ENCODE results near the gene ATP1A3. TPM values are rescaled to one million over a fixed set of nuclear protein-coding genes. Genes with fewer than 3 reads are reported as not detected.
A peak's percentile ranks its signal among the peaks of the same experiment; 100 is the strongest.

ATP1A3 gene
- total and polyA plus RNA-seq, 4 experiments from 2014 or later, result 0.89 to 3.5 (median 1.8) TPM

DNA sequence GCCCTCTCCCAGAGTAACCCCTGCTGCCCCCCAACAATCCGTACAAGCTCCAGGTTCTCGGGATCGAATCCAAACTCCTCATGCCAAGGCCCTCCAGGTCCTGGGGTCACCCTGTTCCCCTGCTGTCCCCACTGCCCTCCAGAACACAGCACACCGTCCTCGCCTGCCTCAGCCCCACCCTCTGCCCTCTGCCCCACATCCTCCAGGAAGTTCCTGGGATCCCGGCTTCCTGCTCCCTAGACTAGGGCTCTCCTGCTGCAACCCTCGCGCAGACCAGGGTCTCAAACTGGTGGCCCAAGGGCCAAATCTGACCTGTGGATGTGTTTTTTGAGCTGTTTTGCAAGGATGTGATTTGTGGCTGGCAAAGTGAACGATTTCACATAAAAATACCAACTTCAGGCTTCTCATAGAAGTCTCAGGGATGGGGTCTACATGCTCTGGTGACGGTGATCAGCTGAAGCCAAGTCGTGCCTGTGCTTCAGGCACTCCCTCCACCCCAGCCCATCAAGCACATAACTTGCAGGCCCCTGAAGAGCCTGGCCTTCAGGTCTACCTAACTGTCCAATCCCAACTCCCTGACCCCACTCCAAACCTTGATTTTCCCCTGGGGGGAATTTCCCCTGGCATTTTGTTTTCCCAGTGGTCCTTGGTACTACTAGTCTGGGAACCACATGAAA is 36.7 kb downstream of the ATP1A3 start:
- H3K9me3 ChIP-seq (ENCODE audit: control insufficient read depth in 1 of 2, low read length in 2 of 2), result no peaks in the 10 kb centered on the region
- H3K4me3 Mint-ChIP-seq, result peak overlapping the region in 7 of 8 donors; percentile 41 to 97 (median 92)
- no peaks in the 10 kb centered on the region for H3K27me3 Mint-ChIP-seq
- peaks cover 0 to 19% of the 10 kb centered on the region in 2 donors for H3K36me3 Mint-ChIP-seq
- ChIA-PET CTCF (ENCODE audit: partially characterized antibody) (interaction anchor here (2.1 to 3.5 kb wide), 3 partner anchors 11 to 98 kb away, joined by 13 to 17 read pairs (median 14); partner anchors contain the start of gene RPS19), POLR2A (ENCODE audit: partially characterized antibody) (interaction anchor here (0.7 to 5.2 kb wide), 6 partner anchors 11 to 97 kb away, joined by 3 to 57 read pairs (median 27); partner anchors contain the start of genes ARHGEF1 and RPS19)
- peak overlapping the region; percentile 74 to 99 (median 94) for H3K27ac Mint-ChIP-seq
- no peaks in the 10 kb centered on the region for H3K27me3 ChIP-seq (ENCODE audit: insufficient read depth, low read length)
- H3K4me3 ChIP-seq (ENCODE audit: low read length in 2 of 2), result no peak overlapping the region
- peaks cover 10 to 26% (median 17%) of the 10 kb centered on the region in 4 donors for H3K4me1 Mint-ChIP-seq
- peak overlapping the region; percentile 77 for H3K27ac ChIP-seq (ENCODE audit: low read depth, low read length)
- no peaks in the 10 kb centered on the region for H3K36me3 ChIP-seq (ENCODE audit: insufficient read depth, low read length)
- intact Hi-C loops (cut with micrococcal nuclease), result no loop called here
- H3K4me1 ChIP-seq (ENCODE audit: insufficient read depth, low read length), result peaks cover 16% of the 10 kb centered on the region
- no peak for DNase-seq
- H3K9me3 Mint-ChIP-seq, result no peaks in the 10 kb centered on the region

DNA sequence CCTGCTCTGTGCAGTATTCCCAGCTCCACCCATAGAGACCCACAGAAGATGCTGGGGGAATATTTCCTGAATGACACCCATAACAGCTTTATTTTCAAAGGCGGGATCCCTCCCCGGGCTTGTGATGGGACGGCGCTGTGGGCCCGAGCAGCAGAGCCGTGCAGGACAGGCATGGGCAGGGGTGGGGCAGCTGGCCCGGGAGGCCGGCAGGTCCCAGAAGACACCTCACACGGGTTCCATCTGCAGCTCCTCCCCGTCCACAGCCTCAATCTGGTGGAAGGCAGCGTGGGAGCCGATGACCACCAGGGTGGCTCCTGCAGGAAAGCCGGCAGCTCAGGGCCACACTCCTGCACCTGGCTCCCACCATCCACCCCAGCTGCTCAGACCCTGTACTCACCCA is 37.4 kb downstream of the ATP1A3 start:
- Mint-ChIP-seq H3K27me3 (no peaks in the 10 kb centered on the region), H3K4me1 (peaks cover 13 to 28% (median 19%) of the 10 kb centered on the region in 4 donors), H3K27ac (peak overlapping the region in 3 of 7 donors; percentile 13 to 75 (median 65)), H3K36me3 (peaks cover 0 to 19% of the 10 kb centered on the region in 2 donors), H3K4me3 (no peak overlapping the region), H3K9me3 (no peaks in the 10 kb centered on the region)
- peaks cover 18% of the 10 kb centered on the region for H3K4me1 ChIP-seq (ENCODE audit: insufficient read depth, low read length)
- no peak overlapping the region for H3K4me3 ChIP-seq (ENCODE audit: low read length in 2 of 2)
- intact Hi-C loops (cut with micrococcal nuclease), result no loop called here
- H3K27me3 ChIP-seq (ENCODE audit: insufficient read depth, low read length), result no peaks in the 10 kb centered on the region
- H3K36me3 ChIP-seq (ENCODE audit: insufficient read depth, low read length), result no peaks in the 10 kb centered on the region
- DNase-seq, result no peak
- H3K9me3 ChIP-seq (ENCODE audit: control insufficient read depth in 1 of 2, low read length in 2 of 2), result no peaks in the 10 kb centered on the region
- ChIA-PET CTCF (ENCODE audit: partially characterized antibody) (interaction anchor here (2.1 to 3.5 kb wide), 2 partner anchors 11 to 83 kb away, joined by 13 to 14 read pairs; no protein-coding TSS in a partner anchor), POLR2A (ENCODE audit: partially characterized antibody) (interaction anchor here (1.5 to 5.2 kb wide), 4 partner anchors 71 to 97 kb away, joined by 7 to 57 read pairs (median 40); partner anchors contain the start of genes ARHGEF1 and RPS19)
- H3K27ac ChIP-seq (ENCODE audit: low read depth, low read length), result no peak overlapping the region

DNA sequence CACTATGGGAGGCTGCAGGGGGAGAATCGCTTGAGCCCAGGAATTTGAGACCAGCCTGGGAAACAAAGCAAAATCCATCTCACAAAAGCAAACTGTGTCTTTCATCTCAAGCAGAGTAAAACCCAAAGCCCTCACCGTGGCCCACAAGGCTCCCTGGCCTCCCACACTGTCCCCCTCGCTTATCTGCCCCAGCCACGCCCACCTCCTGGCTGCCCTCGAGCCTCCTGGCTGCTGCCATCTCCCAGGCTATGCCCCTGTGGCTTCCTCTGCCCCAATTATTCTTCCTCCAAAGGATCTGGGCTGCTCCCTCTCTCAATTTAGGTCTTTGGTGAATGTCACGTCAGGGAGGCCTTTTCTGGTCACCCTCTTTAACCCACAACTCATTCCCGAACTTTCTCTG is 38.5 kb downstream of the ATP1A3 start:
- Histone ChIP-seq H3K27me3 (ENCODE audit: insufficient read depth, low read length) (no peaks in the 10 kb centered on the region), H3K27ac (ENCODE audit: low read depth, low read length) (no peak overlapping the region), H3K9me3 (ENCODE audit: control insufficient read depth in 1 of 2, low read length in 2 of 2) (no peaks in the 10 kb centered on the region), H3K36me3 (ENCODE audit: insufficient read depth, low read length) (no peaks in the 10 kb centered on the region), H3K4me1 (ENCODE audit: insufficient read depth, low read length) (peaks cover 24% of the 10 kb centered on the region), H3K4me3 (ENCODE audit: low read length in 2 of 2) (no peak overlapping the region)
- Mint-ChIP-seq H3K27ac (peak overlapping the region in 2 of 7 donors; percentile 35 to 57), H3K4me1 (peaks cover 16 to 34% (median 24%) of the 10 kb centered on the region in 4 donors), H3K36me3 (peaks cover 0 to 19% of the 10 kb centered on the region in 2 donors), H3K9me3 (no peaks in the 10 kb centered on the region), H3K27me3 (no peaks in the 10 kb centered on the region), H3K4me3 (no peak overlapping the region)
- ChIA-PET POLR2A (ENCODE audit: partially characterized antibody) (no interaction called here), CTCF (ENCODE audit: partially characterized antibody) (interaction anchor here (1.4 to 2.1 kb wide), 2 partner anchors 81 to 97 kb away, joined by 3 to 14 read pairs; no protein-coding TSS in a partner anchor)
- no peak for DNase-seq
- intact Hi-C loops (cut with micrococcal nuclease), result no loop called here

DNA sequence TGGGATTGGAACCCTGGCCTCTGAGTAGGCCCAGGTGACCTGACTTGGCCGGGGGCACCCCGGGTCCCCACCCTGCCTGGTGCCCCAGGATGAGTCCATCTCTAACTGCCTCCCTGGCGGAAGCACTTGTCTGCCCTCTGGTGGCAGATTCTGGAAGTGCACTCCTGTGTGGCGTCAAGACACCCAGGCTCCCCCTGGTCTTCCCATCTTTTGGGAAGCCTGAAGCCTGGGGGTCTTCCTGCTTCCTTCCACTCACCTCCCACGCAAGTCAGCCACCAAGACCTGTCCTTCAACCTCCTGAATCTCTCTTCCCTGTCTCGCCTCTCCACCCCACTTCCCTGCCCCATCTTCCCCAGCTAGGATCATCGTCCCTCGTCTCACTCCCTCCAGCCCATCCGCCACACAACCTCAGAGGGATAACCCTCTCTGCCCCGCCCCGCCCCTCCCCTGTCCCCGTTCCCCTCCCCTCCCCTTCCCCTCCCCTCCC is 42.3 kb downstream of the ATP1A3 start:
- H3K4me3 Mint-ChIP-seq, result peak overlapping the region in 2 of 8 donors; percentile 5 to 42
- no peaks in the 10 kb centered on the region for H3K9me3 Mint-ChIP-seq
- H3K27me3 ChIP-seq (ENCODE audit: insufficient read depth, low read length), result no peaks in the 10 kb centered on the region
- DNase-seq, result peak; percentile 72 to 83 (median 76)
- no peak overlapping the region for H3K4me3 ChIP-seq (ENCODE audit: low read length in 2 of 2)
- ChIA-PET CTCF (ENCODE audit: partially characterized antibody) (interaction anchor here (1.1 to 9.6 kb wide), 9 partner anchors 9 to 158 kb away, joined by 3 to 85 read pairs (median 6); partner anchors contain the start of genes CD79A and RPS19), POLR2A (ENCODE audit: partially characterized antibody) (interaction anchor here (1.6 to 5.4 kb wide), 5 partner anchors 63 to 92 kb away, joined by 3 to 43 read pairs (median 10); partner anchors contain the start of gene RPS19)
- peaks cover 12% of the 10 kb centered on the region for H3K4me1 ChIP-seq (ENCODE audit: insufficient read depth, low read length)
- no peaks in the 10 kb centered on the region for H3K9me3 ChIP-seq (ENCODE audit: control insufficient read depth in 1 of 2, low read length in 2 of 2)
- H3K36me3 ChIP-seq (ENCODE audit: insufficient read depth, low read length), result no peaks in the 10 kb centered on the region
- no peaks in the 10 kb centered on the region for H3K27me3 Mint-ChIP-seq
- peaks cover 10 to 30% (median 15%) of the 10 kb centered on the region in 4 donors for H3K4me1 Mint-ChIP-seq
- intact Hi-C loops (cut with micrococcal nuclease), result loop anchor here (1.0 to 2.0 kb wide), 5 partner anchors 17 to 158 kb away; no protein-coding TSS in a partner anchor
- H3K27ac ChIP-seq (ENCODE audit: low read depth, low read length), result no peak overlapping the region
- H3K27ac Mint-ChIP-seq, result peak overlapping the region; percentile 42 to 90 (median 81)
- H3K36me3 Mint-ChIP-seq, result peaks cover 0 to 4% of the 10 kb centered on the region in 2 donors

DNA sequence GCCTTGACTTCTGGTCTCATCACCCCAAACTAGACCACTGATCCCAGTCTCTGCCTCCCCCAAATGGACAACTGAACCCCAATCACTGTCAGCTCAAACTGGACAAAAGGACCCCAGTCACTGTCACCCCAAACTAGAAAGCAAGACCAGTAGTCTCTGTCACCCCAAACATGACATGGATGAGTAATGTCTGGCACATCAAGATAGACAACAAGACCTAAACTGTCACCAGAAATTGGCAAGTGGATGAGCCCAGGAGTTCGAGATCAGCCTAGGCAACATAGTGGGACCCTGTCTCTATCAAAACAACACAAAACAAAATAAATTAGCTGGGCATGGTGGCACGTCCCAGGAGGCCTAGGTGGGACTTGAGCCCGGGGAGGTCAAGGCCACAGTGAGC is 46.9 kb downstream of the ATP1A3 start:
- no peaks in the 10 kb centered on the region for H3K9me3 ChIP-seq (ENCODE audit: control insufficient read depth in 1 of 2, low read length in 2 of 2)
- Mint-ChIP-seq H3K4me1 (peaks cover 25 to 59% (median 40%) of the 10 kb centered on the region in 4 donors), H3K4me3 (peak overlapping the region in 4 of 8 donors; percentile 7 to 81 (median 44)), H3K27ac (peak overlapping the region; percentile 89 to 97 (median 95)), H3K27me3 (no peaks in the 10 kb centered on the region), H3K9me3 (peaks cover 0 to 4% (median 0%) of the 10 kb centered on the region in 8 donors), H3K36me3 (peaks cover 0 to 1% of the 10 kb centered on the region in 2 donors)
- no peak overlapping the region for H3K4me3 ChIP-seq (ENCODE audit: low read length in 2 of 2)
- ChIA-PET CTCF (ENCODE audit: partially characterized antibody) (interaction anchor here (0.6 to 9.6 kb wide), 8 partner anchors 10 to 111 kb away, joined by 3 to 85 read pairs (median 8); partner anchors contain the start of genes RABAC1 and RPS19), POLR2A (ENCODE audit: partially characterized antibody) (interaction anchor here (2.6 to 6.4 kb wide), 6 partner anchors 12 to 87 kb away, joined by 15 to 106 read pairs (median 40); partner anchors contain the start of genes ARHGEF1, RABAC1 and RPS19)
- no peak for DNase-seq
- peaks cover 38% of the 10 kb centered on the region for H3K4me1 ChIP-seq (ENCODE audit: insufficient read depth, low read length)
- peak overlapping the region; percentile 45 for H3K27ac ChIP-seq (ENCODE audit: low read depth, low read length)
- H3K36me3 ChIP-seq (ENCODE audit: insufficient read depth, low read length), result no peaks in the 10 kb centered on the region
- intact Hi-C loops (cut with micrococcal nuclease), result loop anchor here (5.0 kb wide), 1 partner anchor 35 kb away; no protein-coding TSS in a partner anchor
- H3K27me3 ChIP-seq (ENCODE audit: insufficient read depth, low read length), result no peaks in the 10 kb centered on the region

DNA sequence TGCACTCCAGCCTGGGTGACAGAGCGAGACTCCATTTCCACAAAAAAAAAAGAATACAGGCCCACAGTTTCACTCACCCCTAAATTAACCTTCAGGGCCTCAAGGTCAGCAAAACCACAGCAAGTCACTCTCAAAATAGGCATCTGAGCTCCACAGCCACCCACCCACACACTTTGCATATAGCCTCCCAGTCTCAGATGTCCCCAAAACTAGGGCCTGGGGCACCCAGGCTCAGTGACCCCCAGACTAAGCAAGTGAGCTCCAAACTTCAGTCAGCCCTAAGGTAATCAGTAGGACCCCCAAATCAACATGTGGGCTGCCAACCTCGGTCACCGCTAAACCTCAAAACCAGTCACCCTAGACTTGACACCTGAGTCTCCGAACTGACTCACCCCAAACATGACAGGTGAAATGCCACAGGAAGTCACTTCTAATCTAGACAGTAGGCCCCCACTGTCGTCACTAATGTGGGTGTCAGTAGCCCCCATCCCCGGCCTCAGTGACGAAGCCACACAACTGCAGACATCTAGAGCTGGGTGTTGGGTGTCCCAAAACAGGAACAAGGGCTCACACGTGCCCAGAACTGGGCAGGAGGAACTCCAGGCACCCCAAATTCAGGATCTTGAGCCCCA is 48.8 kb downstream of the ATP1A3 start:
- peak overlapping the region; percentile 59 to 86 (median 68) for H3K4me3 Mint-ChIP-seq

More for the DNA sequence above, 48.8 kb downstream of the ATP1A3 start:
- Mint-ChIP-seq H3K4me1 (peaks cover 23 to 63% (median 38%) of the 10 kb centered on the region in 4 donors), H3K27ac (peak overlapping the region; percentile 95 to 100 (median 99)), H3K36me3 (peaks cover 0 to 1% of the 10 kb centered on the region in 2 donors), H3K27me3 (peaks cover 0 to 2% of the 10 kb centered on the region in 2 donors), H3K9me3 (peaks cover 0 to 4% (median 0%) of the 10 kb centered on the region in 8 donors)
- CTCF ChIA-PET (ENCODE audit: partially characterized antibody), result interaction anchor here (0.8 to 9.6 kb wide), 11 partner anchors 8 to 239 kb away, joined by 3 to 85 read pairs (median 6); partner anchors contain the start of genes RABAC1 and RPS19
- intact Hi-C loops (cut with micrococcal nuclease), result loop anchor here (1.0 to 5.0 kb wide), 2 partner anchors 8 to 33 kb away; no protein-coding TSS in a partner anchor
- POLR2A ChIA-PET (ENCODE audit: partially characterized antibody), result interaction anchor here (0.7 to 6.4 kb wide), 16 partner anchors 9 to 85 kb away, joined by 3 to 106 read pairs (median 8); partner anchors contain the start of genes ARHGEF1, CD79A, ERFL and RABAC1
- H3K9me3 ChIP-seq (ENCODE audit: control insufficient read depth in 1 of 2, low read length in 2 of 2), result no peaks in the 10 kb centered on the region
- H3K4me1 ChIP-seq (ENCODE audit: insufficient read depth, low read length), result peaks cover 38% of the 10 kb centered on the region
- DNase-seq, result peak; percentile 88 to 99 (median 90)
- peak overlapping the region; percentile 41 for H3K27ac ChIP-seq (ENCODE audit: low read depth, low read length)
- no peaks in the 10 kb centered on the region for H3K27me3 ChIP-seq (ENCODE audit: insufficient read depth, low read length)
- no peak overlapping the region for H3K4me3 ChIP-seq (ENCODE audit: low read length in 2 of 2)
- H3K36me3 ChIP-seq (ENCODE audit: insufficient read depth, low read length), result no peaks in the 10 kb centered on the region
